HuH-7 (cell line): ENCODE data around the gene AQP12A.

Experiments used
- DNase-seq: peaks from one replicate; pipeline ENCODE4 v3.0.0; 2011; ENCODE audit warnings: low spot score

Gene AQP12A

DNA sequence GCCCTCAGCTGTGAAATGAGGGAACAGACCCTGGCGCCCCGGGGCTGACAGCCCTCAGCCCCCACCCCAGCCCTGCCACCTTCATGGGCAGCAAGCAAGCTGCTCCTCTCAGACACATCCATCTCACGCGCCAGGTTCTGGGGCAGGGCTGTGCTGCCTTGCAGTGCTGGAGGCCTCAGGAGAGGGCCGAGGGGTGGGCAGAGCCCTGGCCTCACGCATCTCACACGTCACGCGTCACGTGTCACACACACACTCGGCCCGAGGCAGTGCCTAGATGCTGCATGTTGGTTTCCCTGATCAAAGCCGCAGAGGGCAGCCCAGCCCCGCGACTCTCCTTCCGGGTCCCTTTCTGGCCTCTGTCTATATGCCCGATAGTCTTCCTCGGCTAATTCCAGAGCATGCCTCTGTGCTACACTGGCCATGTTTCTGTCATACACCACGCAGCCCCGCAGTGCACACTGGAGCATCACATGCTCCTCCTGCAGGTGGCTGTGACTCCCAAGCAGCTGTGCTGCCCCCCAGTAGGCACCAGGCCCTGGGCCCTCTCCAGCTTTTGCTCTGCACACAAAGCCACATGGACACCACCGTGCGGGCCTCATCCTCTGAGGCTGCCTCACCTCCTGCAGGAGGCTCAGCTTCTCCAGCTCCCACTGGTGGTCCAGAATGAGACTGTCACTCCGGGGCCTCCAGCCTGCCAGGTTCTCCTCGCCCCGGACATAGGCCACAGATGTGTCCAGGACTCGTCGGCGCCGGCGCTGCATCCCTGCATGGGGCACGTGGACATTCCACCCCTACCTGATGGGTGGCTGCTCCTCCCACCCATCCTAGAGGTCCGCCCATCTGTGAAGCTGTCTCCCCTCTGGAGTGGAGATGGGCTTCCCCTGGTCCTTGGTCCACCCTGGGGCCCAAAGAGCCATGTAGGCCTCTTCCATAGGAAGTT lies 31.4 kb downstream of the AQP12A start:
- DNase-seq = no peak

DNA sequence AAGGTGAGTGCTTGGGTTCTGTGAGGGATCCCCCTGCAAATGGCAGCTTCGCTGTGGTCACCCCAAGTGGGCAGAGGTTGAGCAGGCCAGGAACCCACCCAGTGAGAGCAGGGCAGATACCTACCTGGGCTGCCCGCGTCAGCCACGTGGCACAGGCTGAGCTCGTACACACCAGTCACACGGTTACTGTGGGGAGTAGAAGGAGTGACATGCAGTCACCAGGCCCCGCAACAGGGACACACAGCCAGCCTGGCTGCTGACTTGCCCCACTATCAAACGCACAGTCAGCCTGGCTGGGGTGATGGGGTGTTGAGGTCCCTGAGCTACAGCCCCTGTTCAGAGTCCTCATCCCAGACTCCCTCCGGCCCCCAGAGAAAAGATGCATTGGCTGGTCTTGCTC lies 32.2 kb downstream of the AQP12A start:
- no peak for DNase-seq

DNA sequence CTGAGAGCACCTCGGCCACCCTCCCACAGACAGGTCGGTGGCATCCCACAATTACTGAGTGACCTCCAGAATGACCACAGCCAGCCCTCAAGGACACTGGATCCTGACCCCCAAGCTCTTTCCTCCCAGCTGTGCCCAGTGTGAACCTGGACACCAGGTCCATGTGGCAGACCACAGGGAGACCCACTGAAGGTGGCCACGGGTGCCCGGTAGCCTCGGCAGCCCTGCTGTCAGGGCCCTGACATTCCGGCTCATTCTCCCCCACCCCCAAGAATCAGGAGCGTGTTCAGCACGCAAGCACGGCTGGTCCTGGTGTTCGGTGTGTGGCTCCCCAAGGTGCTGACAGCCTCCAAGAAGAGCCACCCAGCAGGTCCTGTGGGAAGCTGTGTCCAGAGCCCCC lies 32.8 kb downstream of the AQP12A start:
- no peak for DNase-seq

DNA sequence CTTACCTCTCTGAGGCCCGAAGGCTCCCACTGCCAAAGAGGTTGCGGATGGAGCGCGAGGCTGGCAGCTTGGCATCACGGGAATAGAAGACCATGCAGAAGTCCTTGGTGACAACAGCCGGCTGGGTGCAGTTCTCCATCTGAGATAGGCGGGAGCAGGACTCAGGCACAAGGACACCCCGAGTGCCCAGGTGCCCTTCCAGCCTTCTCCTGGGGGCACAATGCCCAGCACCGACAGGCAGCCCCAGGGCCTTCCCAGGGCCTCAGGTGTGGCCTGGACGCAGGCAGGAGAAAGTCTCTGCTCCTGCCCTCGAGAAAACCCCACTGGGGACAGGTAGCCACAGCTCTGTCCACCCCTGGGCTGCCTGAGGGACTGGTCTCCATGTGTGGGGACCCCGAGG lies 33.6 kb downstream of the AQP12A start:
- no peak for DNase-seq

DNA sequence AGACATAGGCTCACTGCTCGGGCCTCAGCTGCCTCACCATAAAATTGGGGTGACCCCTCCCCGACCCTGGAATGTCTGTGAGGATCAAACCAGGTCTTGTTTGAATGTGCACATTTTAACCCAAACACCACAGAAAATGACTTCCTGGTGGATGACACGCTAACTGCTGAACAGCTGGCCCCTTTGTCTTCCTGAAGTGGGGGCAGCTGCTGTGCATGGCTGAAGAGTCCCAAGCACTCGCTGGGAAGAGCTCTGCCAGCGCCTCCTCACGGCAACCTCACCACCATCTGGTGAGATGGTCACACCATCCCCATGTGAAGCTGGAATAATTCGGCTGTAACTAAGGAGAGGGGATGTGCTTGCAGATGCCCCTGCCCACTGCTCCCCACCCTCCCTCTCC lies 34.0 kb downstream of the AQP12A start:
- DNase-seq = no peak

DNA sequence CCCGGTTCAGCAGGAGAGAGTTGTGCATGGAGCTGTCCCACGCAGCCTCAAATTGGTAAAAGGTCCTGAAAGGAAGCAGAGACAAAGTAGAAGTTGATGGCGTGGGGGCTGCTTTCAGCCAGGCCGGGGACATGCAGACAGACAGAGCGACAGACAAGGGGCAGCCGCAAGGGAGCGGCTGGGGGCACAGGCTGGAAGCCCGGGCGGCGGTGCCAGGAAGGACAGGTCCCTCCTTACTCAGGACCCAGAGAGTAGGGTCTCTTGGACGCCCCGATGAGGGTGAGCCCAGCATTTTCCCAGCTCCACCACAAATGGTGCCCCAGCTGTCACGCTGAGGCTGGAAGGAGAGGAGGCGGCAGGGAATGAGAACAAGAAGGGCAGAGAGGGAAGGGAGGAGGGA lies 35.2 kb downstream of the AQP12A start:
- no peak for DNase-seq

DNA sequence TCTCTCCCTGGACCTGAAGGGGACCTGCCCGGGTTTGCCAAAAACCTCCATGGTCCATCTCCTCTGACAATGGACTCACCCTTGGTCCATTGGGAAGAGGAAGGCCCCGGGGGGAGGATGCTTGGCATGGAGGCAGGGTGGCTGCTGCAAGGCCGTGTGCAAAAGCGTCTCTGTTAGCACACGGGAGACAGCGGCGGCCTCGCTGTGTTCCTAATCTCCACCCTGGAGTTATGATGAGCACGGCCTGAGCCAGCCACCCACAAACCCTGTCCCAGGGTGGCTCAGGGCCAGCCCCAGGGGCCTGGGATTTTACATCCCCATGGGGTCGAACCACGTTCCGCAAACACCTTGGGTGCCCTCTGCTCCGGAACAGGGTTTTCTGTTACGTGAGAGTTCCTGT lies 35.8 kb downstream of the AQP12A start:
- DNase-seq = no peak

DNA sequence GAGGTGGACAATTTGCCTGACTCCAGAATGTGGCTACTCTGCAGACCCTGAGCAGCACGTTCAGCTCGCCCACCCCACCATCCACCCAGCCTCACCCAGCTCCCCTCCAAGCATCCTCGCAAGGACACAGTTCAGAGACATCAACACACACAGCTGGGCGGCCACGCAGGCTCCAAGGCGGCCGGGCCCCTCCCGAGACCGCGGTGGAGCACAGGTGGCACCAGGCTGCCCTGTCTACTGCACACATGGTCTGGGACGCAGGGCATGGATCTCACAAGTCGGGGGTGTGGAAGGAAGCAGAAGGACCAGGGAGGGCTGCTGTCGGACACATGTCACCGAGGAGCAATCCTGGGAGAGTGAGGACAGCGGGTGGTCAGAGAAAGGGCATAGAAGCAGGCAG lies 36.2 kb downstream of the AQP12A start:
- no peak for DNase-seq

DNA sequence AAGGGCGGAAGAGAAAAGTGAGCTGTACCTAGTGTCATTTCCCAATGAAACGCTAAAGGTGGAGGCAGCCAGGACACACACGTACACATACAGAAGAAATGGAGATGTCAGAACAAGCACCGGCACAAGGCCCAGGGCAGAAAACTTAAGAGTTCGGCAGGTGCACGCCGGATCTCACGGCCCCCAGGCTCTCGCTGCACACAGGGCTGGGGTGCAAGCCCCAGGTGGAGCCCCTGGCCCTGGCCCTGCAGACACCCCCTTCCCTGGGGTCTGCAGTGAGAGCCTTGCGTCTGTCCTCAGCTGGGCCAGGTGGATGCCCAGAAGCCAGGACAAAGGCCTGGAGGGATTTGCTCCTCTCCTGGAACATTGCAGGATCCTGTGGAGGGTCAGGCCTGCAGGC lies 36.7 kb downstream of the AQP12A start:
- DNase-seq = no peak

DNA sequence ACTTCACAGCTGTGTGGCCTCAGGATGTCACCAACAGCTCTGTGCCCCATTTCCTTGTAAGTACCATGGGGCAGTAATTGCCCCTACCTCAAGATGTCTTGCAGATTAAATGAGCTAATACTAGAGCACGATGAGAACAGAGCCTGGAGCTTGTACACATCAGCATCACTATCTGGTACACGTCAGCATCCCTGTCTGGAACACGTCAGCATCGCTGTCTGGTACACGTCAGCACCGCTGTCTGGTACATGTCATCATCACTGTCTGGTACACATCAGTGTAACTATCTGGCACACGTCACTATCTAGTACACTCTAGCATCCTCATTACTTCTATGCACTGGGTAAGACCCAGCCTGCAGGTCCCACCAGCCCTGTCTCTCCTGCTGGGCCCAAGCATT lies 37.2 kb downstream of the AQP12A start:
- no peak for DNase-seq

DNA sequence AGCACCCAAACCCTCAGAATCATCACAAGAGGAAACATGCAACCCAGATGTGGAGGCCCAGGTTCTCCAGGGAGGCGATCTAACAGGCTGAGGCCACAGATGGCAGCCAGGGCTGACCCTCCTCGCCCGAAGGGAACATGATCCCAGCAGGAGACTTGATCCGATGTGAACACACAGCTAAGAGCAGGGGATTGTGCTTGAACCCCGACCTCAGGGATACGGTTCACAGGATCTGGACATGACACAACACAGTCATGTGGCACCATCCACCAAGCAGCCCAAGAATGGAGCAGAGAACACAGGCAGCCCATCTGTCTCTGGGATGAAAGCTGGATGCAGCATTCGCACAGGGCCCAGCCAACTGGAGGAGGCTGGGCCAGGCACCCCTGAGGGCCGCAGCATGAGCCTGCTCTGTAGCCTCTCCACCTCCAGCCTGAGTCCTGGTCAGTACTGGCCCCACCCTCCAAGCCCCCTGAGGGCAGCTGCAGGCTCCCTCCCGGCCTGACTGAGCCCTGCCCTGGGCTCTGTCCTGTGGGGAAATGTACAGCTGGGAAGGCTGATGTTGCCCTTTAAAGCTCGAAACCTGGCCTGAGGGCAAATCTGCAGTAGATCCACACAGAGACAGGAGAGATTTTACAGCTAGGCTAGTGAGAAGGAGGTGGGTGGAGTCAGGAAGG lies 39.0 kb downstream of the AQP12A start:
- no peak for DNase-seq

DNA sequence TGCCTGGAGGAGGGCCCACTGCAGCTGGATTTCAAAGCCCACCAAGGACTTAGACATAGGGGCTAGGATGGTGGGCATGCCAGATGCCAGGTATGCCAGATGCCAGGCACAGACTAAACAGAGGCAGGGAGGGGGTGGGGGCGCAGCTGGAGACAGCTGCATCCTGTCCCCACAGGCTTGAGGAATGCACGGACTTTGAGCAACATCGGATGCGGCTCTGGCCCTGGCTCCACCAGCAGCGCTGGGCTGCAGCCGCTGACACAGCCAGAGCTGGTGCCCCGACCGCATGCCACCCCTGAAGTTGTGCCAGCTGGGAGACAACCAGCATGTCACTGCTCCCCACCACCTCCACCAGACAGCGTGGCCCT lies 39.5 kb downstream of the AQP12A start:
- DNase-seq = no peak

DNA sequence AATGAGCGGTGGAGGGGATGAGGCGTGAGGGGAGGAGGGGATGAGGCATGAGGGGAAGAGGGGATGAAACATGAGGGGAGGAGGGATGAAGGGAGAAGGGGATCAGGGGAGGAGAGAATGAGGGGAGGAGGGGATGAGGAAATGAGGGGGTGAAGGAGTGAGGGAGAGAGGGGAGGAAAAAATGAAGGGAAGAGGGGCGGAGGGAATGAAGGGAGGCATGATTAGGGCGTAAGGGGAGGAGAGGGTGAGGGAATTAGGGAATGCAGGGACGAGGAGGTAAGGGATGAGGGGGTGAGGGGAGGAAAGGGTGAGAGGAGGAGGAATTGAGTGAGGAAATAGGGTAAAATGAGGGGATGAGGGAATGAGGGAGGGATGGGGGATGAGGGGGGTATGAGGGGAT lies 40.5 kb downstream of the AQP12A start:
- no peak for DNase-seq

DNA sequence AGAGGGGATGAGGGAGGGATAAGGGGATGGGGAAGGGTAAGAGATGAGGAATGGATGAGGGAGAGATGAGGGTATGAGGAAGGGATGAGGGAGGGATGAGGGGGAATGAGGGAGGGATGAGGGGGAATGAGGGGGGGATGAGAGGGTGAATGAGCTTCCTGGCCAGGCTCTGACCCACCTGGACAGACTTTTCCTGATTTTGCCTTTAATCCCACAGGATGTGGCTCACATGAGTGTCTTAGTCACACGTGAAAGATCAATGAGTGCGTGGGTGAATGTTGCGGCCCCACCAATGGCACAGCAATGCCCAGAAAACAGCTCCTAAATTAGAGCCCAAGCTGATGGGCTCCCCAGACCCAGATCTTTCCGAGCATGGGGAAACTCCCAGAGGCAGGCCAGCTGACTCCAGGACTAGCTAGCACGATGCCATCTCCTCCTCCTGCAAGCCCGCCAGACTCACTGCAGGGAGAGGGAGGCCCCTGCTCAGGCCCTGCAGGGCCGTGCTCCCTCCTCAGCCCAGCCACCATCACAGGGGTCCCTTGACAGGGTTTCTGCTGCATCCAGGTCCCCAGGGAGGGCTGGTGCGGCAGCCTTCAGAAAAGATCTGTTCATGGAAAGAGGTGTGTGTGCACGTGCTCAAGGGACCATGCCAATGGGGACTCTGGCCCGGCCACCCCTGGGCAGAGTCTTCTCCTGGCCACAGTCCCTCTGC lies 41.4 kb downstream of the AQP12A start:
- DNase-seq = no peak

DNA sequence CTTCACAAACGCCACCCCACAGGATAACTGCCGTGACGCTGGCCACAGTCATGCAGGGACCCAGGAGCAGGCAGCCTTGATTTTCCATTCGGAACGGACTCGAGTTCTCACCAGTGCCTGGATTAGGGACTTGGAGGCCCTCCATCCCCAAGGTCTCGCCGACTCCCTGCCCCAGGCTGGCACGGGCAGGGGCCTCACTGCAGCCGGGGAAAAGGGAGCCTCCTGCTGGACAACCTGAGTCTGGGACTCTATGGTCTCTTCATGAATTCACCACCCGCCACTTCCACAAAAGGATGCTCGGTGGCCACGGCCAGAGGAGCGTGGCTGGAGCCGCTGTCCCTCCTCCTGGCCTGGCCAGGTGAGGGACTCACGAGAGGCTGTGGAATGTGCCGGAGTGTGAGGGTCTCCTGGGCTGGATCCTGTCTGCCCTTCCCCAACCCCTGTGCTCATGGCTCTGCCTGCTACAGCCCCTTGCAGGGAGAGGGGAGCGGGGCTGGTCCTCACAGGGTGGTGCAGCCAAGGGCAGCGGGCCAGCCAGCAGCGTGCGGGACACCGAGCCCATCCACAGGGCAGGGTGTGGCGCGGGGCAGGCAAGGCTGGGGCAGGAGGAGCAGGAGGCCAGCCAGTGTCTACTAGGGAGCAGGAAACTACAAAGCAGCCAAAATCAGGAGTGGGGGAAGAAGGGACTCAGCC lies 42.3 kb downstream of the AQP12A start:
- peak; percentile 58 for DNase-seq

DNA sequence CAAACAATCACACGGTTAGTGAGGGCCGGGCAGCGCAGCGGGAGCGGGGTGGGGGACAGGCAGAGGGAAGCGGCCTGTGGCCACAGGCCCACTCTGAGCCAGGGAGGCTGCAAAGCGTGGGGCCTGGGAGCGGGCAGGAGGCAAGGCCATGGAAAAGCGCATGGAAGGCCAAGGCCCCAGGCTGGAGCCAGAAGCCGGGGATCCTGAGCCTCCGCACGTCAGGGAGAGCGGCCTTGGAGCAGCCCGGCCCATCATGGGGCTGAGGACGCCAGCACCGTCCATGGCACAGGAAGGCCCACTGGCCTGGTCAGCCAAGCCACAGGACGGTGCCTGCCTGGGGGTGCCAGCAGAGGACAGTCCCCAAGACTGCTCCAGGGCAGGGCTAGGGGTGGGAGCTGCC lies 43.1 kb downstream of the AQP12A start:
- DNase-seq = no peak

DNA sequence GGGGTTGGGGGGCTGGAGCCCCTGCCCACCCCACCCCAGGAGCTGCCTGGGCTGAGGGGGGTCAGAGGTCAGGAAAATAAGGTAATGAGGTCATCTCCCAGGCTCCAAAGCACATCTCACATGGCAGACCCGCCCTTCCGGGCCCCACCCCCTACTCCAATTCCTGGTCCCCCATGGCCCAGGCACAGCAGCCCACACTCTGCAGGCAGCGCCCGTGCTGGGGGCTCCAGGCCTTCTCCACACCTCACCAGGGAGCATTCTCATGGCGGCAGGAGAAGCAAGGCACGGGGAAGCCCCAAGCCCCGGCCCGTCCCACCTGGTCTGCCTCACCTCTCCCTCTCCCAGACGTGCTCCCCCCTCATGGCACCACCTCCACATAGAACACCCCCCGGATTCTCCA lies 43.8 kb downstream of the AQP12A start:
- DNase-seq = no peak

DNA sequence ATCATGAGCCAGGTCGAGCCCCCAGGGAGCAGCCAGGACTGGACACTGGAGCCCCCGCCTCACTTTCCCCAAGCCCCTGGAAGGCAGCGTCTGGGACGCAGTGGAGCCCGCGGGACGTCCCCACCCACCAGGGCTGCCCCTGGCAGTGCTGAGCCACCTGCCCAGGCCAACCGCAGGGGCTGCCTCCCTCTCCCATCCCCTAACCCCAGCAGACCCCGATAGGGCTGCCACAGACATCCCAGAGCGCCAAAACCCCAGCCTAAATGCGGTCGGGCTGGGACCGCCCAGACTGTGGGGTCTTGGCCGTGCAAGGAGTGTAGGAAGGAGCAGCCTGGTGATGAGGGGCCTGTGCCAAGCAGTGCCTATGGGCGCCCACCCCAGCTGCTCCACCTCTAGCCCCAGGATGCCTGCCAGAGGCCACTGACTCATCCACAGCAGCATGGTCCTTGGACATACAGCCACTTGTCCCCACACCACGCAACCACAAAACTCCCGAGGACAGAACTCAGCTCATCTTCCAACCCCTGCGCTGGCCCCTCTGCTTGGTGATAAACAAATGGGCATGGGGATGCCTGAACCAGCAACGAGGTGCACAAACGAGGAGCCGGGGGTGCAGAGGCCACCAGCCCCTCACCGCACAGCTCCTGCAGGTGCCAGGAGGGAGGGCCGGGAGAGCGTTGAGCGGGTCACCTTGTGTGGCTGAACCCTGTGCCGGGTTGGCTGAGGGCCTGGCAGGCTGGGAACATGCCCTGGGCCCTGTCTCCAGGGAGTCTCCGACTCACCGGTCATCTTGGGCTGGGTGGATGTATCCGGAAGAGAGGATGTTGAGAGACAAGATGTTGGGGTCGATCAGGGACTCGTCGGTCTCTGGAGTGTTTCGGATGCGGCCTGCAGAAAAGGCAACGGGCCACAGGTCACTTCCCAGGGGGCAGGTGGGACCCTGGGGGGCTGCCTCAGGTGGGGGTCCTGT lies 44.9 kb downstream of the AQP12A start:
- DNase-seq = no peak

DNA sequence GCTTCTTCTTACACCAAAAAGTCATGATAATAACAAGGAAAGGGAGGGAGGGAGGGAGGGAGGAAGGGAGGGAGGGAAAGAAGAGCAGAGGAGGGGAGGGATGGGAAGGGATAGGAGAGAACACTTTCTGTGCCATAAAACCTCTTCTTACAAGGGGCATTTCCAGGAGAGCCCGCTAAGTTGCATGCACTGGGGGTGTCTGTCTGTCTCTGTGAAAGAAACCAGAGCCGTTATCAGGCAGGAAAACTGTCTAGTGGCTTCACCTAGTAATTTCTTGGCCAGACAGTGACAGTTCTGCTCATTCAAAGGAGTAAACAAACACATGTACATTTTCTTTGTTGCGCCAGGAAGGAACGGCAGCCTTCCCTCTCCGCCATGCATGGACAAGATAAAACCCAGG lies 45.8 kb downstream of the AQP12A start:
- no peak for DNase-seq

DNA sequence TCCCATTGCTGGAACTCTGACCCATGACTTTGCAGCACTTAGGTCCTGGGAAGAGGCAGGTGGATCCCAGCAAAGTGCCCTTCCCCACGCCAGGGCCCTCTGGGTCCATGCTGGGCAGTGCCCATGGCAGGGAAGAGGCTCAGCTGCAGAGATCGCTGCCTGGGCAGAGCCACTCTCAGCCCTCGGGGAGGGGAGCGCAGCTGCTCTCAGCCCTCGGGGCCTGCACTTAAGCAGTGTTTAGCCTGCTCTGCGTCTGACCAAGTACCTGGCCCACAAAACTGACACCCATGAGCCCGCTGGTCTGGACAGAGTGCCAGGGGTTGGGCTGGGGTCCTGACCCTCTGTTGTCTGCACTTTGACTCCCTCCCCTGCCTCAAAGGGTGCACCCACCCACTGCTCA lies 46.3 kb downstream of the AQP12A start:
- DNase-seq = no peak

DNA sequence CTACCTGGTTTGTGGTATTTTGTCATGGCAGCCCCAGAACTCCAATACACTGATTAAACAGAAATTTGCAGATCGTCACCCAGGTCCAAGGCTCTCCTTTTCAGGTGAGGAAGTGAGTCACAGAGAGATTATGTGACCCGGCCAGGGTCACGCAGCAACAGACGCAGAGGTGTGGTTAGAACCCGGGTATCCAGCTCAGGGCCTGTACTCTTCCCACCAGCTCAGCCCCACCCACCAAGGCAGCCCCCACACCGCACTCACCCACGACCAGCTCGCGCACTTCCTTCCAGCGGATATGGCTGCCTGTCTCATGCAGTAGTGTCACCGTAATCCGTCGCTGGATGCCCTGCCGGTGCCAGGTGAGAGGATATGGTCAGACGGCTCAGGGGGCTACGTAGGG lies 48.1 kb downstream of the AQP12A start:
- no peak for DNase-seq
